Renal pelvis (tissue), 4 donors: ENCODE results near the gene LMF2. TPM values are rescaled to one million over a fixed set of nuclear protein-coding genes. Genes with fewer than 3 reads are reported as not detected.

Experiments used
- DNase-seq: peaks from one replicate; pipeline ENCODE4 v3.0.0-alpha.2; 2013
- polyA plus RNA-seq, 3 donors: library from polyadenylated mRNA; unstranded; fragments of 120-200 nt; gene quantifications; one replicate each; pipeline ENCODE4 v1.2.1, GENCODE V29; 2013; ENCODE audit not compliant: insufficient read length in 3 of 3

The LMF2 gene
- polyA plus RNA-seq, 3 donors = 47.3 to 61.5 (median 60.5) TPM

GRCh38 chr22:50505776-50506610 is 1.5 kb downstream of the LMF2 start:
- DNase-seq = no peak

- DNase-seq = no peak
Measured at GRCh38 chr22:50505276-50505775, 2.2 kb downstream of the LMF2 start.

GRCh38 chr22:50504369-50505211 is 2.9 kb downstream of the LMF2 start:
- DNase-seq = no peak

- no peak for DNase-seq
Measured at GRCh38 chr22:50503475-50504145, 3.9 kb downstream of the LMF2 start.

- DNase-seq = no peak
Measured at GRCh38 chr22:50502628-50503474, 4.7 kb downstream of the LMF2 start.

- DNase-seq = no peak
Measured at GRCh38 chr22:50502096-50502495, 5.4 kb downstream of the LMF2 start.

- no peak for DNase-seq
Measured at GRCh38 chr22:50500452-50500851, 7.0 kb downstream of the LMF2 start.

GRCh38 chr22:50498322-50498890 is 9.1 kb downstream of the LMF2 start:
- no peak for DNase-seq

GRCh38 chr22:50497093-50497492 is 10.4 kb downstream of the LMF2 start:
- no peak for DNase-seq

- DNase-seq = no peak
Measured at GRCh38 chr22:50490531-50491308, 16.8 kb downstream of the LMF2 start.

- no peak for DNase-seq
Measured at GRCh38 chr22:50489363-50490243, 17.9 kb downstream of the LMF2 start.

- no peak for DNase-seq
Measured at GRCh38 chr22:50488886-50489285, 18.6 kb downstream of the LMF2 start.

- no peak for DNase-seq
Measured at GRCh38 chr22:50488006-50488677, 19.4 kb downstream of the LMF2 start.

- DNase-seq = no peak
Measured at GRCh38 chr22:50487290-50488005, 20.1 kb downstream of the LMF2 start.

GRCh38 chr22:50486561-50487289 is 20.8 kb downstream of the LMF2 start, which contains the start of gene MIOX:
MIOX (plus strand) TSS chr22:50486859; CDS start chr22:50486898, 39 bp downstream.
- DNase-seq = no peak

GRCh38 chr22:50485221-50486131 is 22.0 kb downstream of the LMF2 start:
- DNase-seq = no peak
